HG03139 (cell line): ENCODE measurements around the gene MRPL41.
"Not testable (repeated sequence)": the region's sequence is repeated elsewhere in the genome, so short reads cannot be mapped to it uniquely, and the experiment has no call there.

Source experiments
- ATAC-seq: cut with Tn5 transposase; IDR thresholded peaks from one replicate; pipeline ENCODE4 v1.9.1; 2021; ENCODE audit not compliant: unreplicated experiment

Gene MRPL41

GRCh38 chr9:137521405-137521985, 30.2 kb upstream of the MRPL41 start:
- no peak for ATAC-seq

DNA sequence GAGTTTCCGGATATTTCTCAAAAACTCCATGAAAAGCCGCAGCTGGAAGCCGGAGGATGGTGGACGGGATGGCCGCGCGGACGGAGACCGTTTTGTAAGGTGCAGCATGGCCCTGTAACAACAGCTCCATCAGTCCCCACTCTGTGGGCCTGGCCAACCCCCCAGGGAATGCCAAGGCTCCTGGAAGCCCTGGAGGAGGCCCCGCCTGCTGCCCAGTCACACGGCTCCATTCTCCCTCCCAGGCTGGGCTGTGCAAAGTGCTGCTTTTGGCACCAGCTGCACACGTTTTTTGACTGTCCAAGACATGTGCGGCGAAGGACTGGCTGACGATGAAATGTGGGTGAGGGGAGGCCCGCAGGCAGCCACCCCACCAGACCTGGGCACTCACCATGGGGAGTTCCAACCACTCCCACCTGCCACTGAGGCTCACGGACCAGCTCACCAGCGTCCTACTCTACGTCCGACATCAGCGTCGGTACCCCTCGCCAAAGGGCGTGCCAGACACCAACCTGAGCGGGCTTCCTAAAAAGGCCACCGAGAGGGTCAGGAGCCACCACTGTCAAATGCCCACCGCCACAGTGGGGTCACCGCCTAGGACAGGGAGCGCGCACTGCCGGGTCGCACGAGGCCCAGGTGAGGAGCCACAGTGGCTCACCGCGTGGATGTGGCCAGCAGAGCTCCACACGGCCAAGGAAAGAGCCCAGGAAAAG, 28.8 kb upstream of the MRPL41 start:
- no peak for ATAC-seq

- ATAC-seq: no peak
Measured at GRCh38 chr9:137524161-137524980, 27.3 kb upstream of the MRPL41 start.

GRCh38 chr9:137524981-137525317, 26.7 kb upstream of the MRPL41 start:
- ATAC-seq: no peak

DNA sequence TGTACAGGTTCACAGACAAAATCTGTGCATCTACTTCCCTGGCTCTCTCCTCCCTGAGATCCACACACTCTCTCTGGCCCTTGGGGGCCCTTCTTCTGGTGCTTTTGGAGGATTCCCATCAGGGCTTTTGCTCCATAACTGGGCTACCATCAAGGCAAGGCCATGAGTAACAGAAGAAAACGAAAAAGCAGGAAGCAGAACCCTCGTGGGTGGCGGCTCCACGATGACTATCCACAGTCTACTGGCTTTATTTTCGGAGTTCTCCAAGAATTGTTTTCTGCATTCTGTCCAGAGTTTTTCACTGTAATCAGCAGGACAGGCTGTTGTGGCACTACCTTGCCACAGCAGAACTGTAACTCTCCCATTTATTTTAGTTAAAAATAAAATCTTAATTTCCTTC, 21.3 kb upstream of the MRPL41 start:
- no peak for ATAC-seq

GRCh38 chr9:137531099-137531765, 20.4 kb upstream of the MRPL41 start:
- no peak for ATAC-seq

GRCh38 chr9:137532891-137533468, 18.7 kb upstream of the MRPL41 start:
- ATAC-seq: not testable (repeated sequence)

- ATAC-seq: no peak
Measured at GRCh38 chr9:137534256-137535119, 17.2 kb upstream of the MRPL41 start.

GRCh38 chr9:137535120-137535428, 16.6 kb upstream of the MRPL41 start:
- no peak for ATAC-seq

DNA sequence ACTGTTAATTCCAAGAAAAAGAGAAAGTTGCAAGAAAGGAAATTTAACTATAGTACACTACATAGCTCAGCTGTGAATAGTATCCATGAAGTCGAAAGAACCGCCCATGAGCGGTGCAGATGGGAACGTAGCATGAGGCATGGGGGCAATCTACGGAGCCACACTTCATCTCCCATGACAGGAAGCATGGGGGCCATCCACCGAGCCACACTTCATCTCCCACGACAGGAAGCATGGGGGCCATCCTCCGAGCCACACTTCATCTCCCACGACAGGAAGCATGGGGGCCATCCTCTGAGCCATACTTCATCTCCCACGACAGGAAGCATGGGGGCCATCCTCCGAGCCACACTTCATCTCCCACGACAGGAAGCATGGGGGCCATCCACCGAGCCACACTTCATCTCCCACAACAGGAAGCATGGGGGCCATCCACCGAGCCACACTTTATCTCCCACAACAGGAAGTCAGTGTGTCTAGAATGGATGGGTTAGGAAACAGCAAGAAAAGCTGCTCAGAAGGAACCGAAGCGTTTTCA, 15.0 kb upstream of the MRPL41 start:
- not testable (repeated sequence) for ATAC-seq

DNA sequence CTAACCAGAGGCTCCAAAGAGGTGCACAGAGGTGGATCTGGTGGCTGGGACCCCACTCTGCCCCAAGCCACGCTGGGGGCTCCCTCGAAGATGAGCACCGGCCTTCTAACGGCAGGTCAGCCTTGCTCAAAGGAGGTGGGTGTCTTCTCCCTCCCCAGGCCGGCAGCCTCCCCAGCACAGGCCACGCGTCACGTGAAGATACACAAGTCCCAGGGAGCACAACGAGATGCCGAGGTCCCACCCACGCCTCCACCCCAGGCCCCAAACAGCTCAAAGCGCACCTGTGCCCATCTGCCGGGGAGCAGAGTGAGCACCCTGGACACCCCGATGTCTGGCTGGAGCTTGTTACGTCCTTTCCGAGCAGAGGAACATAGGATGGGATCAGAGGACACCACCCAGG, 13.6 kb upstream of the MRPL41 start:
- ATAC-seq: no peak

GRCh38 chr9:137540536-137540935, 11.1 kb upstream of the MRPL41 start:
- ATAC-seq: no peak

DNA sequence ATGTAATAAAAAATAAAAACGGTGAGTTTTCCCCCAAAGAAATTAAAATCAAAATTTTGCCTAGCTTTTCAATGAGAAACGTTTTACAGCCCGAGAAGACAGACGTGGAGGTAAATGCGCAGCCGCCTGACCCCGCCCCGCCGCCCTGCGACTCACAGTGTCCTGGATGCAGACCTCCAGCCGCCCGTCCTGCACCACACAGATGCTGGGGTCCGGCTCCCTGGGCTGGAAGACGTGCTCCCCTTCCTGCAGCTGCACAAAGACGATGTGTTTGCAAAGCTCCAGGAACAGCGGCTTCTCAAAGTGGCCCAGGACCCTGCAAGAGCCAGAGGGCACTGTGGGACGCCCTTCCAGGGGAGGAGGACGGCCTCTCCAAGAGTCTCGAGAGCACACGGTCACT, 9.2 kb upstream of the MRPL41 start:
- no peak for ATAC-seq

GRCh38 chr9:137543237-137543963, 8.3 kb upstream of the MRPL41 start:
- ATAC-seq: no peak

GRCh38 chr9:137544176-137544760, 7.4 kb upstream of the MRPL41 start:
- ATAC-seq: no peak

GRCh38 chr9:137545123-137545522, 6.6 kb upstream of the MRPL41 start:
- no peak for ATAC-seq

GRCh38 chr9:137547687-137548543, 3.8 kb upstream of the MRPL41 start:
- no peak for ATAC-seq

GRCh38 chr9:137550231-137550621, 1.5 kb upstream of the MRPL41 start, which contains the start of gene PNPLA7:
PNPLA7 (minus strand) TSS chr9:137550402; CDS start chr9:137550197, 205 bp downstream.
- no peak for ATAC-seq
